ENCODE results near the gene IFITM5. TPM values are rescaled to one million over a fixed set of nuclear protein-coding genes. Genes with fewer than 3 reads are reported as not detected.

Gene IFITM5
- total and polyA plus RNA-seq, 8 donors: 0.73 TPM; not detected in 7

DNA sequence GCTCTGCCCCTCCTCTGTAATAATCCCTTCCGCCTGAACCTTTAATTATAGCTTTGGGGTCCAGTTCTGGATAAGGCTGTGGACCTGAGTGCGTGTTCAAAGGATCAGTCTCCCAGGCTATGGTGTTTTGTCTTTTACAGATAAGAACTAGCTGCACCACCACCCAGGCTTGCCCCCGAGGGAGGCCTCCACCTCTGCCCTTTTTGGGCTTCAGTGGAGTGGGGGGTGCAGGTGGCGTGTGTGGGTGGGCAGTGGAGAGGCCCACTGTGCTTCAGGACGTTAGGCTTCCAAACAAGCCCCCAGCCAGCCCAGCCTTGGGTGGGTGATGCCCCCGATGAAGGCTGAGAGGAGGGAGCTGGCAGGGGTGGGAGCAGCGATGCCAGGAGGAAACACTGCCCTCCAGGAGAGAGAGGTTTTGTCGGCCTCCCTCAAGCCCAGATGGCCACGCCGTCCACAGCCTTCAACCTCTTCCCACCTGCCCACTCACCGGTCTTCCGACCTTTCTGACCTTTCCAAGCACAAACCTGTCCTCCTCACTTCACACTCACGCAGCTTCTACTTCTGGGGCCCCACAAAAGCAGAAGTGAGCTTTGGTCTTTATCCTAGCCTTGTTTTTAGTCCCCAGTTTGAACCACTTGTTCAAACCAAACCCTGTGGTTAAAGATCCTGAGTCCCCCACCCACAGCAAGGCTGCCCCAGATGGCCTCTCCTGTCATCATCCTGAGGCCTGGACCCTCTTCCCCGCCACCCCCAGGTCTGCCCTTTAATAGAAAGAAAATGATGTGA is 42.2 kb downstream of the IFITM5 start:
- Histone ChIP-seq H3K9me3 (no peaks in the 10 kb centered on the region), H3K4me3 (no peak overlapping the region), H3K4me1 (no peaks in the 10 kb centered on the region), H3K27ac (no peak overlapping the region), H3K36me3 (peaks cover 7 to 19% (median 18%) of the 10 kb centered on the region in 4 donors), H3K27me3 (peaks cover 0 to 4% (median 3%) of the 10 kb centered on the region in 3 donors)
- TF ChIP-seq, protein P1, sequence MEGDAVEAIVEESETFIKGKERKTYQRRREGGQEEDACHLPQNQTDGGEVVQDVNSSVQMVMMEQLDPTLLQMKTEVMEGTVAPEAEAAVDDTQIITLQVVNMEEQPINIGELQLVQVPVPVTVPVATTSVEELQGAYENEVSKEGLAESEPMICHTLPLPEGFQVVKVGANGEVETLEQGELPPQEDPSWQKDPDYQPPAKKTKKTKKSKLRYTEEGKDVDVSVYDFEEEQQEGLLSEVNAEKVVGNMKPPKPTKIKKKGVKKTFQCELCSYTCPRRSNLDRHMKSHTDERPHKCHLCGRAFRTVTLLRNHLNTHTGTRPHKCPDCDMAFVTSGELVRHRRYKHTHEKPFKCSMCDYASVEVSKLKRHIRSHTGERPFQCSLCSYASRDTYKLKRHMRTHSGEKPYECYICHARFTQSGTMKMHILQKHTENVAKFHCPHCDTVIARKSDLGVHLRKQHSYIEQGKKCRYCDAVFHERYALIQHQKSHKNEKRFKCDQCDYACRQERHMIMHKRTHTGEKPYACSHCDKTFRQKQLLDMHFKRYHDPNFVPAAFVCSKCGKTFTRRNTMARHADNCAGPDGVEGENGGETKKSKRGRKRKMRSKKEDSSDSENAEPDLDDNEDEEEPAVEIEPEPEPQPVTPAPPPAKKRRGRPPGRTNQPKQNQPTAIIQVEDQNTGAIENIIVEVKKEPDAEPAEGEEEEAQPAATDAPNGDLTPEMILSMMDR (IDR thresholded peaks at IDR 0.05): no peak
- no peak for TF ChIP-seq POLR2A (IDR thresholded peaks at IDR 0.05)
- no peak for TF ChIP-seq POLR2AphosphoS5 (IDR thresholded peaks at IDR 0.05)
- no peak for TF ChIP-seq EP300 (IDR thresholded peaks at IDR 0.05)
- 66 to 82% (median 71%) methylated on average over 14 of the region's 14 CpGs for WGBS, 5 donors
- intact Hi-C loops (cut with DNase I; ENCODE audit: low total_unique reads): no loop called here
- DNase-seq: no peak

DNA sequence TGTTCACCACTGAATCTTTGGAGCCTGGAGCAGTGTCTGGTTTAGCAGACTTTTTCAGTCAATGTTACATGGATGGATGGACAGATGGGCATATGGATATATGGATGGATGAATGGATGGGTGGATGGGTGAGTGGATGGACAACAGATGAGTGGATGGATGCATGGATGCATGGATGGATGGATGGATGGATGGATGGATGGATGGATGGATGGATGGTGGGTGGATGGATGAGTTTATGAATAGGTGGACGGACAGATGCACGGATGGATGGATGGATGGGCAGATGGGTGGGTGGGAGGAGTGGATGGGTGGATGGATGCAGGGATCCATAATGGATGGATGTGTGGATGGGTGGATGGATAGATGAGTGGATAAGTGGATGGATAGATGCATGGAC is 43.5 kb downstream of the IFITM5 start:
- no peak for DNase-seq
- Histone ChIP-seq H3K4me1 (peaks cover 0 to 2% (median 0%) of the 10 kb centered on the region in 4 donors), H3K27ac (no peak overlapping the region), H3K4me3 (no peak overlapping the region), H3K9me3 (no peaks in the 10 kb centered on the region), H3K36me3 (peaks cover 17 to 32% (median 31%) of the 10 kb centered on the region in 4 donors), H3K27me3 (peaks cover 0 to 4% (median 3%) of the 10 kb centered on the region in 3 donors)
- TF ChIP-seq POLR2AphosphoS5 (IDR thresholded peaks at IDR 0.05) (no peak), POLR2A (IDR thresholded peaks at IDR 0.05) (no peak), EP300 (IDR thresholded peaks at IDR 0.05) (no peak)
- TF ChIP-seq, protein P1 (IDR thresholded peaks at IDR 0.05): no peak
- WGBS, 5 donors: 85 to 100% (median 96%) methylated on average over 2 of the region's 2 CpGs
- intact Hi-C loops (cut with DNase I; ENCODE audit: low total_unique reads): no loop called here

DNA sequence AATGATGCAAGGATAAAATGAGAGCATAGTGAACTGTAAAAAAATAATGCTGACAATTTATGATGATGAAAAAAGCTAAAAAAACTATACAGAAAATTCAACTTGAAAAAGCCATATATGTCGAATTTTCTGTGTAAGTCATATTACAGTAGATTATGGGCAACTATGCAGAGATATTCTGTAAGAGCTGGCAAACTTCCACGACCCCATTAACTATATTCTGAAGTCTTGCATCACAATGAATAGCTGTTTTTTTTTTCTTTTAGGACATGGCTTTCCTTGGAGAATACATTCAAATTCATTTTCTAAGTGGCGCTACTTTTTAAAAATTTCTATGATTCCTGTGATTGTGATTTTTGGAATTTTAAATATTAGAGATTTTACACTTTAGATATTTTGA is 44.1 kb downstream of the IFITM5 start:
- Histone ChIP-seq H3K27ac (no peak overlapping the region), H3K9me3 (no peaks in the 10 kb centered on the region), H3K36me3 (peaks cover 19 to 38% (median 37%) of the 10 kb centered on the region in 4 donors), H3K4me3 (no peak overlapping the region), H3K27me3 (peaks cover 0 to 4% (median 3%) of the 10 kb centered on the region in 3 donors), H3K4me1 (peaks cover 0 to 6% (median 0%) of the 10 kb centered on the region in 4 donors)
- WGBS, 5 donors: 56 to 63% (median 62%) methylated on average over 3 of the region's 3 CpGs
- intact Hi-C loops (cut with DNase I; ENCODE audit: low total_unique reads): no loop called here
- TF ChIP-seq POLR2AphosphoS5 (IDR thresholded peaks at IDR 0.05) (no peak), EP300 (IDR thresholded peaks at IDR 0.05) (no peak), POLR2A (IDR thresholded peaks at IDR 0.05) (no peak)
- TF ChIP-seq, protein P1 (IDR thresholded peaks at IDR 0.05): no peak
- DNase-seq: no peak

DNA sequence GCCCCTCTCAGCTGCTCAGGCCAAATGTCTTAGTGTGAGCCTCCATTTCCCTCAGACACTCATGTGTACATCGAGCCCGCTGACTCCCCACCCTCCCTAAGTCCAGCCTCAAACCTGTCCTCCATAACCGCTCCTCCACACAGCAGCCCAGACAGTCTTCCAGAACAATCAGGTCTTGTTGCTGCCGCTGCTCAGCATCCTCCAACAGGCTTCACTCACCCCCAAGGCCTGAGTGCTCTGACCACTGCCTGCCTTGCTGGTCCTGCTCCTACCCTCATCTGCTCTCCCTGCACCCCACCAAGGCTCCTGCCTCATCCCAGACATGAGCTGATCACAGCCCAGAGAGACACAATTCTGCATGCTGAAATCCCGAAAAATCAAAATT is 45.4 kb downstream of the IFITM5 start:
- 83 to 93% (median 87%) methylated on average over 5 of the region's 5 CpGs for WGBS, 5 donors

More for the DNA sequence above, 45.4 kb downstream of the IFITM5 start:
- no peak for DNase-seq
- intact Hi-C loops (cut with DNase I; ENCODE audit: low total_unique reads): no loop called here
- peaks cover 23 to 51% (median 50%) of the 10 kb centered on the region in 4 donors for H3K36me3 ChIP-seq
- peaks cover 0 to 4% (median 0%) of the 10 kb centered on the region in 3 donors for H3K27me3 ChIP-seq
- no peak overlapping the region for H3K4me3 ChIP-seq
- TF ChIP-seq POLR2A (IDR thresholded peaks at IDR 0.05) (no peak), EP300 (IDR thresholded peaks at IDR 0.05) (no peak)
- TF ChIP-seq, protein P1 (IDR thresholded peaks at IDR 0.05): no peak
- H3K4me1 ChIP-seq: peaks cover 0 to 6% (median 0%) of the 10 kb centered on the region in 4 donors
- no peak overlapping the region for H3K27ac ChIP-seq
- H3K9me3 ChIP-seq: no peaks in the 10 kb centered on the region
